Upper lobe of left lung (tissue), 6 donors: Measurements from ENCODE around the gene NEDD4L. TPM values are rescaled to one million over a fixed set of nuclear protein-coding genes. Genes with fewer than 3 reads are reported as not detected.

Source experiments
- ATAC-seq, 2 donors: fragments of 200-7000 bp; cut with Tn5 transposase; one replicate each; pipeline ENCODE4 v1.9.1; 2022; ENCODE audit warnings: mild to moderate bottlenecking in 2 of 2, moderate library complexity in 2 of 2; ENCODE audit not compliant: low FRiP score in 2 of 2
- DNase-seq, 2 donors: peaks; one replicate each; pipeline ENCODE4 v3.0.0-alpha.2; 2019 to 2020
- H3K27ac ChIP-seq, 4 donors: fragments of 200-600 bp; sonication (generic); one replicate each; pipeline ENCODE4 v1.5.1; 2016 to 2019
- H3K27me3 ChIP-seq, 4 donors: fragments of 200-600 bp; sonication (generic); one replicate each; pipeline ENCODE4 v1.5.1; 2017 to 2019
- H3K36me3 ChIP-seq, 4 donors: fragments of 200-600 bp; sonication (generic); one replicate each; pipeline ENCODE4 v1.5.1; 2016 to 2019
- H3K4me1 ChIP-seq, 4 donors: fragments of 200-600 bp; sonication (generic); one replicate each; pipeline ENCODE4 v1.5.1; 2018 to 2019
- H3K4me3 ChIP-seq, 4 donors: fragments of 200-600 bp; sonication (generic); one replicate each; pipeline ENCODE4 v1.5.1; 2017 to 2019; ENCODE audit warnings: mild to moderate bottlenecking in 2 of 4, moderate library complexity in 1 of 4
- H3K9me3 ChIP-seq, 4 donors: fragments of 200-600 bp; sonication (generic); one replicate each; pipeline ENCODE4 v1.5.1; 2018 to 2019
- CTCF ChIP-seq, 6 experiments: fragments of 450-650 bp in 4 of 6; fragments of 200-600 bp in 2 of 6; sonication (generic) in 2 of 6; IDR thresholded peaks; one replicate each; pipeline ENCODE4 v1.5.1; 2016 to 2019; ENCODE audit warnings: antibody characterized with exemption in 6 of 6
- EP300 ChIP-seq, 4 donors: sonication (generic); formaldehyde crosslinking; IDR thresholded peaks; one replicate each; pipeline ENCODE4 v1.5.1; 2017; ENCODE audit warnings: antibody characterized with exemption in 4 of 4, control low read depth in 2 of 4
- POLR2A ChIP-seq, 4 donors: fragments of 450-650 bp; IDR thresholded peaks; one replicate each; pipeline ENCODE4 v1.5.1; 2016 to 2017; ENCODE audit warnings: antibody characterized with exemption in 4 of 4, mild to moderate bottlenecking in 2 of 4
- POLR2AphosphoS5 ChIP-seq, 2 donors: sonication (generic); formaldehyde crosslinking; IDR thresholded peaks; one replicate each; pipeline ENCODE4 v1.5.1; 2017; ENCODE audit warnings: antibody characterized with exemption in 2 of 2
- WGBS, 2 donors: methylation state at CpG; one replicate each; pipeline ENCODE4 v1.1.5; 2017 to 2018; 5-methylcytosine and 5-hydroxymethylcytosine counted together
- total RNA-seq, 6 donors: library from RNA; depleted of rRNA in 4 of 6; stranded (reverse); fragments of >200 nt in 4 of 6; gene quantifications; one replicate each; pipeline versions ENCODE4 v1.1.0 to v1.2.1, GENCODE V29; 2016 to 2021
- donor health status: DM: no; HTN: no; CAD: no; lungs with moderate emphysema.
- donor health status: DM: no; HTN: yes; CAD: no; lungs with severe emphysema.

Gene NEDD4L
- total RNA-seq, 6 donors from 2014 or later = 148 to 491 (median 300) TPM

- Histone ChIP-seq H3K9me3 (no peaks in the 10 kb centered on the region), H3K4me3 (no peak overlapping the region), H3K27me3 (no peaks in the 10 kb centered on the region), H3K27ac (peak overlapping the region; percentile 50 to 80 (median 65)), H3K4me1 (peaks cover 51 to 65% (median 53%) of the 10 kb centered on the region in 4 donors), H3K36me3 (no peaks in the 10 kb centered on the region)
- ATAC-seq = no peak
- TF ChIP-seq CTCF (IDR thresholded peaks at IDR 0.05) (no peak), POLR2AphosphoS5 (IDR thresholded peaks at IDR 0.05) (no peak), EP300 (IDR thresholded peaks at IDR 0.05) (no peak), POLR2A (IDR thresholded peaks at IDR 0.05) (no peak)
- WGBS, 2 donors = 80 to 83% methylated on average over 6 of the region's 6 CpGs
- no peak for DNase-seq
Measured at GRCh38 chr18:58311390-58311789, 267.4 kb downstream of the NEDD4L start.

DNA sequence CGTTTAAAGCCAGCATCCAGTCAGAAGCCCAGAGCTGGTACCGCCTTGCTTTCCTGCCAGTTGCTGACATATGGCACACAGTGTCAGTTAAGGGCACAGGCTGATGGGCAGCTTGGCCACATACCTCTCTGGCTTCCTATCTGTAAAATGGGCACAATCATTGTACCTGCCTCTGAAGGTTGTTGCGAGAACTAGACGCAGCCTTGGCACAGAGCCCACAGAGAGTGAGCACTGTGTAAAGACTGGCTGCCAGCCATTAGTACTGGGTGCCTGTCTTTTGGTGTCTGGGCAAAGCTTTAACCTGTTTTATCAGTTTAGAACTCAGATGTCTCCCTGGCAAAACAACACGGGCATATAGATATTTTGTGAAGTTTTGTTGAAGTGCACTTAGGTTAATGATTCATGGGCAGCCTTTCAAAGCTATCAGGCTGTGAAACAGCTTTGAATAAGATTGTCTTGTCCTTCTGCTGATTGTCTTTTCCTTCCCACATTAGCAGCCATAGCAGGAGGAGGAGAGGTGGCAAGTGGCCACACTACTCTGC lies 269.5 kb downstream of the NEDD4L start:
- peaks cover 58 to 68% (median 62%) of the 10 kb centered on the region in 4 donors for H3K4me1 ChIP-seq
- DNase-seq = peak in 1 of 2 donors; percentile 61
- peak overlapping the region; percentile 65 to 80 (median 76) for H3K27ac ChIP-seq
- 67 to 79% methylated on average over 5 of the region's 5 CpGs for WGBS, 2 donors
- TF ChIP-seq EP300 (IDR thresholded peaks at IDR 0.05) = no peak
- TF ChIP-seq CTCF (IDR thresholded peaks at IDR 0.05) = no peak
- no peak for TF ChIP-seq POLR2A (IDR thresholded peaks at IDR 0.05)
- no peak for TF ChIP-seq POLR2AphosphoS5 (IDR thresholded peaks at IDR 0.05)
- no peaks in the 10 kb centered on the region for H3K27me3 ChIP-seq
- no peaks in the 10 kb centered on the region for H3K36me3 ChIP-seq
- no peak overlapping the region for H3K4me3 ChIP-seq
- no peaks in the 10 kb centered on the region for H3K9me3 ChIP-seq
- no peak for ATAC-seq

DNA sequence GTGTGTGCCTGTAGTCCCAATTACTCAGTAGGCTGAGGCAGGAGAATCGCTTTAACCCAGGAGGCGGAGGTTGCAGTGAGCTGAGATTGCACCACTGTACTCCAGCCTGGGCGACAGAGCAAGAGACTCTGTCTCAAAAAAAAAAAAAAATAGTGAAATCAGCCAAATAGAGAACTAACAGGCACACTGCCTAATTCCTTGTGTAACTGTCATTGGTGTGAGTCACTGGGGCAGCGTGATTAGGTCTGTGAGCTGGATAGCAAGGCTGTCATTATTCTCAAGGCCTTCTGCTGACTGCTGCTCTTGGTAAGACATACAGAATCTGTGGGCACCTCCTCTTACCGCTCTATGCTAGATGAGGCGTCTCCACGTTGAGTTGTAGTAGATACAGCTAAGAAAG lies 270.3 kb downstream of the NEDD4L start:
- peak overlapping the region; percentile 65 to 80 (median 76) for H3K27ac ChIP-seq
- TF ChIP-seq POLR2AphosphoS5 (IDR thresholded peaks at IDR 0.05) (peak in 1 of 2 donors; percentile 36), EP300 (IDR thresholded peaks at IDR 0.05) (peak in 1 of 4 donors; percentile 4), CTCF (IDR thresholded peaks at IDR 0.05) (no peak), POLR2A (IDR thresholded peaks at IDR 0.05) (peak in 1 of 4 donors; percentile 44)
- WGBS, 2 donors = 55 to 63% methylated on average over 7 of the region's 7 CpGs

DNA sequence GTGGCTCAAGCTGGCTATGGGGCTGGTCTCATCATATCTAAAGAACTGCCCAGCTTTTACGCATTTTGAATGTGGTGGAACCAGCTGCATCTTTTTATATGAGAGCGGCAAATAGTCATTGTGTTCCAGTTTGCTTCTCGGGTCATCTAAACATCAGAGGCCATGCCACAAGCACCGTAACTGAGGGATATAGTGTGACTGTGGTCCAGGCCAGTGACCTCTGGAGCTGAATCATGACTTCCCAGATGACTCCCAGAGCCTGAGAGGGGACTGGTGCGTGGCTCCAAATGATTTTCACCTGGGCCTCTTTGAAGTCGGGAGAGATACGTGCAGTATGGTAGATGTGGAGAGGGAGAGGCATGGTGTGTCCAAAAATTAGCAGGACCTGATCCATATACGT lies 271.0 kb downstream of the NEDD4L start:
- 79 to 81% methylated on average over 8 of the region's 8 CpGs for WGBS, 2 donors
- DNase-seq (no peak), ATAC-seq (no peak)
- Histone ChIP-seq H3K36me3 (no peaks in the 10 kb centered on the region), H3K27me3 (no peaks in the 10 kb centered on the region), H3K4me3 (no peak overlapping the region), H3K4me1 (peaks cover 43 to 55% (median 54%) of the 10 kb centered on the region in 4 donors), H3K27ac (peak overlapping the region; percentile 65 to 80 (median 76)), H3K9me3 (no peaks in the 10 kb centered on the region)
- TF ChIP-seq EP300 (IDR thresholded peaks at IDR 0.05) (no peak), POLR2A (IDR thresholded peaks at IDR 0.05) (no peak), POLR2AphosphoS5 (IDR thresholded peaks at IDR 0.05) (no peak), CTCF (IDR thresholded peaks at IDR 0.05) (no peak)

More for the DNA sequence above, 270.3 kb downstream of the NEDD4L start:
- H3K9me3 ChIP-seq = no peaks in the 10 kb centered on the region
- H3K4me1 ChIP-seq = peaks cover 51 to 61% (median 57%) of the 10 kb centered on the region in 4 donors
- DNase-seq = peak in 1 of 2 donors; percentile 82
- ATAC-seq = peak; percentile 71 to 88
- no peaks in the 10 kb centered on the region for H3K27me3 ChIP-seq
- no peak overlapping the region for H3K4me3 ChIP-seq
- no peaks in the 10 kb centered on the region for H3K36me3 ChIP-seq

GRCh38 chr18:58315739-58316215 lies 271.8 kb downstream of the NEDD4L start:
- WGBS, 2 donors = 55 to 64% methylated on average over 15 of the region's 15 CpGs
- H3K4me1 ChIP-seq = peaks cover 43 to 53% (median 48%) of the 10 kb centered on the region in 4 donors
- H3K27me3 ChIP-seq = no peaks in the 10 kb centered on the region
- peak in 1 of 2 donors; percentile 46 for DNase-seq
- H3K9me3 ChIP-seq = no peaks in the 10 kb centered on the region
- no peak overlapping the region for H3K4me3 ChIP-seq
- ATAC-seq = no peak
- TF ChIP-seq CTCF (IDR thresholded peaks at IDR 0.05) = no peak
- TF ChIP-seq POLR2A (IDR thresholded peaks at IDR 0.05) = no peak
- peak; percentile 19 to 97 (median 77) for TF ChIP-seq EP300 (IDR thresholded peaks at IDR 0.05)
- peak; percentile 82 to 86 for TF ChIP-seq POLR2AphosphoS5 (IDR thresholded peaks at IDR 0.05)
- H3K27ac ChIP-seq = peak overlapping the region; percentile 76 to 80 (median 76)
- no peaks in the 10 kb centered on the region for H3K36me3 ChIP-seq
